T47D (cell line): ENCODE results near the gene RPUSD3.

Experiments
- DNase-seq, 2 experiments: peaks; one replicate each; pipeline versions ENCODE4 v3.0.0 to v3.0.0-alpha.2; 2011 to 2012; ENCODE audit warnings: low read depth in 1 of 2, low spot score in 1 of 2
- JUND ChIP-seq: IDR thresholded peaks from 2 replicates; pipeline ENCODE4 v1.6.1; 2012; ENCODE audit warnings: low read depth
- in situ Hi-C: cut with HindIII; loops from 2 replicates; pipeline ENCODE4 v1.10.0; 2016; ENCODE audit warnings: low sequenced_read_pairs, low pct_unique_long_range_greater_than_20kb

Gene RPUSD3

DNA sequence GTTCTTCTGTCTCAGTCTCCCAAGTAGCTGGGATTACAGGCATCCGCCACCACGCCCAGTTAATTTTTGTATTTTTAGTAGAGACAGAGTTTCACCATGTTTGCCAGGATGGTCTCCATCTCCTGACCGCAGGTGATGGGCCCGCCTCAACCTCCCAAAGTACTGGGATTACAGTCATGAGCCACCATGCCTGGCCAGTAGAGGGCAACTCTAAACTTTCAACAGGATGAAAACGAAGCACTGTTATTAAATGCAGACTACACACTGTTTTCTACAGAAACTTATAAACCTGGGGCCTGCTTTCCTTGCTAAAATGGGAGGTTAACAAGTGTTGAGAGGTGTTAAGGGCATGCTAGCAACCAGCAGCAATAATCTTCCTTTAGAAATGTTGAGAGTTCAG, 43.3 kb downstream of the RPUSD3 start:
- in situ Hi-C loops, result no loop called here
- DNase-seq, result peak in 1 of 2 experiments; percentile 33
- no peak for TF ChIP-seq JUND

DNA sequence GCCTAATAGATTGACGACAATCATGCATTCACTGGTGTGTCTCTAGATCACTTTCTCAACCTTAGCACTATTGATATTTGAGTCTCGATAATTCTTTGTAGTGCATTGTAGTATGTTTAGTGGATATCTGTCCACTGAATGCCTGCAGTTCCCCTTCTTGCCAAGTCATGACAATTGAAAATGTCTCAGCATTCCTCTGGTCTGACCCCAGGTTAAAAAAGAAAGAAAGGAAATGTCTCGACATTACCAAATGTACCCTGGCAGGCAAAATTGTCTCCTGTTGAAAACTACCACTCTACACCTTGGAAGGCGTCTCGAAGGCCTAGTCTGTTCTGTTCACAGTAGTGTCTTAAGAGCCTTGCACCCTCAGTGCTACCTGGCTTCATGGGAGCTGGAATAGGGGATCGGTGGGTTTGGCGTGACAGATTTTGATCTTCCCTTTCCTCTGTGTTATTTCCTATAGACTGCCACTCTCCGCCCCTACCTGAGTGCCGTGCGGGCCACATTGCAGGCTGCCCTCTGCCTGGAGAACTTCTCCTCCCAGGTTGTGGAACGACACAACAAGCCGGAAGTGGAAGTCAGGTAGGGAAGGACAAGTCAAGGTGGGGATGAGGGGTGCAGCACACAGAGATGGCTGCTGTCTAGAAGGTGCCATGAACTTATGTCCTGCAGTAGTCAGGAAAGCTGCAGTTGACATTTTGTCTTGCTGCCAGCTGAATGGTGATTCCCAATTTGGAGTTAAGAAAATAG, 46.4 kb downstream of the RPUSD3 start:
- in situ Hi-C loops, result no loop called here
- no peak for DNase-seq

DNA sequence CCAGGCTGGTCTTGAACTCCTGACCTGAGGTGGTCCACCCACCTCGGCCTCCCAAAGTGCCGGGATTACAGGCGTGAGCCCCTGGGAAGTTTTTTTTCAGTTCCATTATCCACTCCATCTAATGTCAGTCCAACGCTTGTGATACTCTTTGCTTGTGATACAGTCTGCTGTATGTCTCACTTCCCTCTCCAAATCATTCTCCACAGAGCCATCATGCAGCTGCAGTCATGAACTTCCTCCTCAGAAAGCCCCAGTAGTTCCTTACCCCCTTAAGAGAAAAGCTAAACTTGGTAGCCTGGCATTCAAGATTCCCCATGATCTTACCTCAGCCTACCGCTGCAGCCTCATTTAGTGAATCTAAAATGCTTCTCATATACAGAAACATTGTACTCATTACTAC, 48.6 kb downstream of the RPUSD3 start:
- in situ Hi-C loops, result no loop called here
- no peak for DNase-seq
- no peak for TF ChIP-seq JUND

More for the DNA sequence above, 46.4 kb downstream of the RPUSD3 start:
- TF ChIP-seq JUND, result no peak

- DNase-seq, result no peak
- in situ Hi-C loops, result no loop called here
- TF ChIP-seq JUND, result no peak
Observed at GRCh38 chr3:9794400-9794799, 49.4 kb downstream of the RPUSD3 start.

GRCh38 chr3:9793161-9793781, 50.5 kb downstream of the RPUSD3 start:
- no peak for TF ChIP-seq JUND
- in situ Hi-C loops, result no loop called here
- DNase-seq, result peak; percentile 30 to 57

- 0 out of 2 replicates have a peak, but pooled peaks have one; percentile 20 for TF ChIP-seq JUND
- in situ Hi-C loops, result no loop called here
- peak; percentile 81 to 97 for DNase-seq
Observed at GRCh38 chr3:9792405-9793160, 51.2 kb downstream of the RPUSD3 start, which contains the start of the genes ARPC4 and TADA3. Gene ARPC4 (plus strand): TSS chr3:9793082. CDS start chr3:9793122, 40 bp downstream. Gene TADA3 (minus strand): TSS chr3:9792473. CDS start chr3:9791466, 1,007 bp downstream.

DNA sequence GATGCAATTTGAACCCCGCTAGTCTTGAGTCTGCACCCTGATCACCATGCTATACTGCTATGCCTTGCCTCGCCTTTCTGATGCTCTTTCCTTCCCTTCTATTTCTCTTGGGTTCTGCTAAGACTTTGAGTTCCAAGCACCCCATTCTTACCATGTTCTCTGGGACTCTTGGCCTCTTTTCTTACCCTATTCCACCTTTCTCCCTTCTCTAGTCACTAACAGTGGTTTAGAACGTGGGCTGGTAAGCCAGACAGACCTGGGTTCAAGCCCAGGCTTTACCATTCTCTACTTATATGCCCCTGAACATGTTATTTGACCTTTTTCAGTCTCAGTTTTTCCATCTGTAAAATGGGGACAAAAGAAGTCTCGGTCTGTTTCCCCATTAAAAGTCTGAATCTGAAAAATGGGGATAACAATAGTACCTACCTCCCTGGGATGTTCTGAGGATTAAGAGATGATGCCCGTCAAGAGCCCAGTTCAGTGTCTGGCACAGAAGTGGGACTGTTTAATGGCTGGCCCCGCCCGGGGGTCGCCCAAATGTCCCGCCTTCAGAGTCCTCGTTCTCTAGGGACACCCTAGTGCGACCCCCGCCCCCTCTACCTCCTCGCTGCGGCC, 51.9 kb downstream of the RPUSD3 start:
- no peak for DNase-seq
- in situ Hi-C loops, result no loop called here
- no peak for TF ChIP-seq JUND

- no peak for TF ChIP-seq JUND
Observed at GRCh38 chr3:9791127-9791526, 52.7 kb downstream of the RPUSD3 start.

More at GRCh38 chr3:9791127-9791526, 52.7 kb downstream of the RPUSD3 start:
- in situ Hi-C loops, result no loop called here
- DNase-seq, result no peak
